Ishikawa (cell line): ENCODE results near the gene KCND3.

Experiments
- CEBPB ChIP-seq: IDR thresholded peaks from 2 replicates; pipeline ENCODE4 v1.6.1; 2012
- CREB1 ChIP-seq: IDR thresholded peaks from 2 replicates; pipeline ENCODE4 v1.6.1; 2012; ENCODE audit warnings: low read depth
- EGR1 ChIP-seq: IDR thresholded peaks from 2 replicates; pipeline ENCODE4 v1.6.1; 2012
- EP300 ChIP-seq: IDR thresholded peaks from 2 replicates; pipeline ENCODE4 v1.6.1; 2012; ENCODE audit warnings: borderline replicate concordance
- FOXM1 ChIP-seq: IDR thresholded peaks from 2 replicates; pipeline ENCODE4 v1.6.1; 2012; ENCODE audit warnings: low read depth, borderline replicate concordance
- MAX ChIP-seq: IDR thresholded peaks from 2 replicates; pipeline ENCODE4 v1.6.1; 2012
- NFIC ChIP-seq: IDR thresholded peaks from 2 replicates; pipeline ENCODE4 v1.6.1; 2012
- RAD21 ChIP-seq: IDR thresholded peaks from 2 replicates; pipeline ENCODE4 v1.6.1; 2012; ENCODE audit warnings: low read depth
- REST ChIP-seq: IDR thresholded peaks from 2 replicates; pipeline ENCODE4 v1.6.1; 2012; ENCODE audit warnings: low read depth, mild to moderate bottlenecking
- TAF1 ChIP-seq: IDR thresholded peaks from 2 replicates; pipeline ENCODE4 v1.6.1; 2012; ENCODE audit warnings: low read depth, mild to moderate bottlenecking
- TCF12 ChIP-seq: IDR thresholded peaks from 2 replicates; pipeline ENCODE4 v1.6.1; 2012; ENCODE audit warnings: low read depth
- TEAD4 ChIP-seq: IDR thresholded peaks from 2 replicates; pipeline ENCODE4 v1.6.1; 2012
- USF1 ChIP-seq: IDR thresholded peaks from 2 replicates; pipeline ENCODE4 v1.6.1; 2012
- YY1 ChIP-seq: IDR thresholded peaks from 2 replicates; pipeline ENCODE4 v1.6.1; 2012; ENCODE audit warnings: low read depth
- ZBTB7A ChIP-seq: IDR thresholded peaks from 2 replicates; pipeline ENCODE4 v1.6.1; 2012; ENCODE audit warnings: low read depth

The KCND3 gene

GRCh38 chr1:111784273-111784901, 205.1 kb downstream of the KCND3 start:
- TF ChIP-seq TCF12 (no peak), YY1 (no peak), CEBPB (no peak), TEAD4 (no peak), EP300 (no peak), FOXM1 (no peak), ZBTB7A (no peak)

- TF ChIP-seq CEBPB = no peak
- TF ChIP-seq YY1 = no peak
- TF ChIP-seq USF1 = no peak
- TF ChIP-seq REST = no peak
These were observed 209.9 kb downstream of the KCND3 start for GRCh38 chr1:111779546-111779945.

GRCh38 chr1:111778541-111779051, 210.9 kb downstream of the KCND3 start:
- TF ChIP-seq TCF12 = no peak

GRCh38 chr1:111778066-111778465, 211.4 kb downstream of the KCND3 start:
- no peak for TF ChIP-seq EGR1

GRCh38 chr1:111777301-111777700, 212.2 kb downstream of the KCND3 start:
- no peak for TF ChIP-seq TEAD4
- TF ChIP-seq TAF1 = no peak
- TF ChIP-seq CEBPB = no peak
- no peak for TF ChIP-seq EGR1
- TF ChIP-seq NFIC = no peak
- TF ChIP-seq USF1 = no peak

GRCh38 chr1:111776861-111777260, 212.6 kb downstream of the KCND3 start:
- no peak for TF ChIP-seq FOXM1
- no peak for TF ChIP-seq MAX

GRCh38 chr1:111776391-111776790, 213.1 kb downstream of the KCND3 start:
- TF ChIP-seq RAD21 (no peak), YY1 (no peak), USF1 (no peak), TCF12 (no peak), FOXM1 (no peak), MAX (no peak), TAF1 (no peak), TEAD4 (no peak), CREB1 (no peak), ZBTB7A (no peak), EP300 (no peak), EGR1 (no peak), REST (no peak), CEBPB (no peak), NFIC (no peak)
